Measurements from ENCODE around the gene TENT4B. TPM values are rescaled to one million over a fixed set of nuclear protein-coding genes. Genes with fewer than 3 reads are reported as not detected.
A peak's percentile ranks its signal among the peaks of the same experiment; 100 is the strongest.

Gene TENT4B
- total RNA-seq, 2 donors from 2014 or later, result 12.8 to 14.1 TPM

GRCh38 chr16:50247123-50247905, 94.2 kb downstream of the TENT4B start:
- H3K27ac ChIP-seq (ENCODE audit: low read depth, low read length), result no peak overlapping the region
- WGBS, 2 experiments (ENCODE audit: insufficient coverage in 1 of 2, insufficient read length in 1 of 2), result 94 to 95% methylated on average over 6 to 12 of the region's 12 CpGs
- H3K9me3 Mint-ChIP-seq, result no peaks in the 10 kb centered on the region
- H3K27me3 ChIP-seq (ENCODE audit: control insufficient read depth, insufficient read depth, low read length, poor library complexity, severe bottlenecking), result no peaks in the 10 kb centered on the region
- H3K4me1 ChIP-seq (ENCODE audit: control insufficient read depth, insufficient read depth, low read length), result peaks cover 7% of the 10 kb centered on the region
- H3K9me3 ChIP-seq (ENCODE audit: control insufficient read depth, low read length), result no peaks in the 10 kb centered on the region
- H3K9ac ChIP-seq (ENCODE audit: extremely low read depth, low read length, poor library complexity, severe bottlenecking), result no peak overlapping the region
- H3K4me1 Mint-ChIP-seq, result peaks cover 32% of the 10 kb centered on the region
- no peak overlapping the region for H3K27ac Mint-ChIP-seq
- H3K4me3 Mint-ChIP-seq, result peak overlapping the region; percentile 65
- peaks cover 8% of the 10 kb centered on the region for H3K27me3 Mint-ChIP-seq (ENCODE audit: insufficient read depth)
- H3K36me3 ChIP-seq (ENCODE audit: control insufficient read depth, insufficient read depth, low read length), result no peaks in the 10 kb centered on the region
- no peaks in the 10 kb centered on the region for H3K36me3 Mint-ChIP-seq (ENCODE audit: low read depth)
- no peak for TF ChIP-seq CTCF (conservative IDR thresholded peaks at IDR 0.05)
- DNase-seq, result no peak
- peak overlapping the region; percentile 76 for H3K4me3 ChIP-seq (ENCODE audit: low read length)

- Histone ChIP-seq H3K27me3 (ENCODE audit: control insufficient read depth, insufficient read depth, low read length, poor library complexity, severe bottlenecking) (no peaks in the 10 kb centered on the region), H3K9me3 (ENCODE audit: control insufficient read depth, low read length) (no peaks in the 10 kb centered on the region), H3K9ac (ENCODE audit: extremely low read depth, low read length, poor library complexity, severe bottlenecking) (no peak overlapping the region), H3K27ac (ENCODE audit: low read depth, low read length) (no peak overlapping the region), H3K36me3 (ENCODE audit: control insufficient read depth, insufficient read depth, low read length) (no peaks in the 10 kb centered on the region), H3K4me1 (ENCODE audit: control insufficient read depth, insufficient read depth, low read length) (peaks cover 8% of the 10 kb centered on the region), H3K4me3 (ENCODE audit: low read length) (no peak overlapping the region)
- Mint-ChIP-seq H3K36me3 (ENCODE audit: low read depth) (no peaks in the 10 kb centered on the region), H3K27me3 (ENCODE audit: insufficient read depth) (peaks cover 8% of the 10 kb centered on the region), H3K9me3 (no peaks in the 10 kb centered on the region), H3K4me3 (peak overlapping the region; percentile 65), H3K27ac (no peak overlapping the region), H3K4me1 (peaks cover 36% of the 10 kb centered on the region)
- TF ChIP-seq CTCF (conservative IDR thresholded peaks at IDR 0.05), result peak; percentile 42
- WGBS, 2 experiments (ENCODE audit: insufficient coverage in 1 of 2, insufficient read length in 1 of 2), result 85 to 100% methylated on average over 1 to 13 of the region's 13 CpGs
- DNase-seq, result peak; percentile 64
These were observed 95.0 kb downstream of the TENT4B start for GRCh38 chr16:50247906-50248608.

DNA sequence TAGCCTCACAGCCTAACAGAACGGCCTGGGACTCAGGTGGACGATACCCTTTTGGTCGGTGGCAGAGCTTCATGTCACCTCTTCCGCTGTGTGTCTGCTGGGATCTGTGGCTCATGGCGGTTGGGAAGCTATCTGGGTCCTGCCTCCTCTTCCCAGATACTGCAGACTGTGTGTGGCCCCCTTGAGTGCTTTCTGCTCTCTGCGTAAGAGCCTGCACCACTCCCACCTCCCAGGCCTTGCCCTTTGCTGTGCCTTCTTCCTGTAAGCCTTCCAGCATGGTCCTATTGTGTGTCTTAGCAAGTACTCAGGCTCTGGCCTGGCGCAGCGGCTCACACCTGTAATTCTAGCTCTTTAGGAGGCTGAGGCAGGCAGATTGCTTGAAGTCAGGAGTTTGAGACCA, 95.7 kb downstream of the TENT4B start:
- H3K4me1 ChIP-seq (ENCODE audit: control insufficient read depth, insufficient read depth, low read length), result peaks cover 10% of the 10 kb centered on the region
- WGBS, 2 experiments (ENCODE audit: insufficient coverage in 1 of 2, insufficient read length in 1 of 2), result 88 to 90% methylated on average over 8 of the region's 8 CpGs
- Mint-ChIP-seq H3K27me3 (ENCODE audit: insufficient read depth) (peaks cover 8% of the 10 kb centered on the region), H3K9me3 (no peaks in the 10 kb centered on the region), H3K27ac (peak overlapping the region; percentile 21), H3K4me1 (peaks cover 40% of the 10 kb centered on the region), H3K4me3 (no peak overlapping the region), H3K36me3 (ENCODE audit: low read depth) (no peaks in the 10 kb centered on the region)
- DNase-seq, result peak; percentile 71
- H3K9ac ChIP-seq (ENCODE audit: extremely low read depth, low read length, poor library complexity, severe bottlenecking), result no peak overlapping the region
- no peak overlapping the region for H3K27ac ChIP-seq (ENCODE audit: low read depth, low read length)
- H3K36me3 ChIP-seq (ENCODE audit: control insufficient read depth, insufficient read depth, low read length), result no peaks in the 10 kb centered on the region
- TF ChIP-seq CTCF (conservative IDR thresholded peaks at IDR 0.05), result no peak
- H3K4me3 ChIP-seq (ENCODE audit: low read length), result no peak overlapping the region
- H3K27me3 ChIP-seq (ENCODE audit: control insufficient read depth, insufficient read depth, low read length, poor library complexity, severe bottlenecking), result no peaks in the 10 kb centered on the region
- no peaks in the 10 kb centered on the region for H3K9me3 ChIP-seq (ENCODE audit: control insufficient read depth, low read length)
